ENCODE results near the gene ACOX3. TPM values are rescaled to one million over a fixed set of nuclear protein-coding genes. Genes with fewer than 3 reads are reported as not detected.
A peak's percentile ranks its signal among the peaks of the same experiment; 100 is the strongest.

Gene ACOX3
- total RNA-seq, 2 experiments from 2014 or later, result 13.8 to 15.4 TPM

GRCh38 chr4:8461086-8461485 lies 20.6 kb upstream of the ACOX3 start:
- peaks cover 6% of the 10 kb centered on the region for H3K36me3 Mint-ChIP-seq (ENCODE audit: low read depth)
- no peaks in the 10 kb centered on the region for H3K4me1 Mint-ChIP-seq
- no peak overlapping the region for H3K4me3 Mint-ChIP-seq
- no peak for DNase-seq
- no peaks in the 10 kb centered on the region for H3K9me3 Mint-ChIP-seq
- ChIA-PET POLR2A (no interaction called here), CTCF (interaction anchor here (0.6 kb wide), 1 partner anchor 509 kb away, joined by 4 read pairs; no protein-coding TSS in a partner anchor)
- no peak overlapping the region for H3K27ac Mint-ChIP-seq
- H3K27me3 Mint-ChIP-seq, result no peaks in the 10 kb centered on the region

- POLR2A ChIA-PET, result no interaction called here
Observed at GRCh38 chr4:8459867-8460445, 19.4 kb upstream of the ACOX3 start.

GRCh38 chr4:8457646-8458252 lies 17.2 kb upstream of the ACOX3 start:
- POLR2A ChIA-PET, result no interaction called here
- no peak overlapping the region for H3K27ac Mint-ChIP-seq
- no peaks in the 10 kb centered on the region for H3K9me3 Mint-ChIP-seq

More at GRCh38 chr4:8459867-8460445, 19.4 kb upstream of the ACOX3 start:
- CTCF ChIA-PET, result no interaction called here
- Mint-ChIP-seq H3K4me1 (no peaks in the 10 kb centered on the region), H3K36me3 (ENCODE audit: low read depth) (peaks cover 6% of the 10 kb centered on the region), H3K4me3 (no peak overlapping the region), H3K27ac (no peak overlapping the region), H3K9me3 (no peaks in the 10 kb centered on the region), H3K27me3 (no peaks in the 10 kb centered on the region)
- no peak for DNase-seq

GRCh38 chr4:8453957-8454356 lies 13.4 kb upstream of the ACOX3 start:
- no peak for DNase-seq
- ChIA-PET CTCF (interaction anchor here (1.0 kb wide), 1 partner anchor 187 kb away, joined by 8 read pairs; no protein-coding TSS in a partner anchor), POLR2A (no interaction called here)
- Mint-ChIP-seq H3K27me3 (no peaks in the 10 kb centered on the region), H3K4me3 (no peak overlapping the region), H3K36me3 (ENCODE audit: low read depth) (peaks cover 18% of the 10 kb centered on the region), H3K4me1 (no peaks in the 10 kb centered on the region), H3K9me3 (no peaks in the 10 kb centered on the region), H3K27ac (no peak overlapping the region)

More at GRCh38 chr4:8457646-8458252, 17.2 kb upstream of the ACOX3 start:
- no peak overlapping the region for H3K4me3 Mint-ChIP-seq
- CTCF ChIA-PET, result no interaction called here
- H3K27me3 Mint-ChIP-seq, result no peaks in the 10 kb centered on the region
- DNase-seq, result no peak
- no peaks in the 10 kb centered on the region for H3K4me1 Mint-ChIP-seq
- peaks cover 10% of the 10 kb centered on the region for H3K36me3 Mint-ChIP-seq (ENCODE audit: low read depth)

- CTCF ChIA-PET, result interaction anchor here (1.1 to 1.2 kb wide), 2 partner anchors 9 to 16 kb away, joined by 3 to 4 read pairs; no protein-coding TSS in a partner anchor
- POLR2A ChIA-PET, result no interaction called here
Observed at GRCh38 chr4:8451440-8452182, 11.1 kb upstream of the ACOX3 start.

GRCh38 chr4:8446122-8446521 lies 5.6 kb upstream of the ACOX3 start:
- no peak overlapping the region for H3K27ac Mint-ChIP-seq
- ChIA-PET CTCF (no interaction called here), POLR2A (no interaction called here)
- peaks cover 35% of the 10 kb centered on the region for H3K4me1 Mint-ChIP-seq
- H3K27me3 Mint-ChIP-seq, result no peaks in the 10 kb centered on the region
- H3K4me3 Mint-ChIP-seq, result no peak overlapping the region
- no peaks in the 10 kb centered on the region for H3K9me3 Mint-ChIP-seq
- DNase-seq, result no peak
- H3K36me3 Mint-ChIP-seq (ENCODE audit: low read depth), result peaks cover 4% of the 10 kb centered on the region

More at GRCh38 chr4:8451440-8452182, 11.1 kb upstream of the ACOX3 start:
- Mint-ChIP-seq H3K27me3 (no peaks in the 10 kb centered on the region), H3K27ac (no peak overlapping the region), H3K36me3 (ENCODE audit: low read depth) (peaks cover 16% of the 10 kb centered on the region), H3K4me1 (no peaks in the 10 kb centered on the region), H3K9me3 (no peaks in the 10 kb centered on the region), H3K4me3 (no peak overlapping the region)
- no peak for DNase-seq

- DNase-seq, result no peak
- POLR2A ChIA-PET, result no interaction called here
- peaks cover 9% of the 10 kb centered on the region for H3K36me3 Mint-ChIP-seq (ENCODE audit: low read depth)
- H3K4me3 Mint-ChIP-seq, result no peak overlapping the region
- no peak overlapping the region for H3K27ac Mint-ChIP-seq
- no peaks in the 10 kb centered on the region for H3K27me3 Mint-ChIP-seq
- H3K4me1 Mint-ChIP-seq, result peaks cover 53% of the 10 kb centered on the region
- peaks cover 7% of the 10 kb centered on the region for H3K9me3 Mint-ChIP-seq
- CTCF ChIA-PET, result interaction anchor here (0.6 kb wide), 1 partner anchor 1632 kb away, joined by 3 read pairs; no protein-coding TSS in a partner anchor
Observed at GRCh38 chr4:8443801-8444200, 3.3 kb upstream of the ACOX3 start.

- Mint-ChIP-seq H3K9me3 (peaks cover 7% of the 10 kb centered on the region), H3K4me1 (peaks cover 62% of the 10 kb centered on the region), H3K27me3 (no peaks in the 10 kb centered on the region), H3K36me3 (ENCODE audit: low read depth) (peaks cover 9% of the 10 kb centered on the region), H3K4me3 (peak overlapping the region; percentile 33), H3K27ac (no peak overlapping the region)
- ChIA-PET CTCF (interaction anchor here (1.6 kb wide), 1 partner anchor 9 kb away, joined by 4 read pairs; no protein-coding TSS in a partner anchor), POLR2A (no interaction called here)
- no peak for DNase-seq
Observed at GRCh38 chr4:8442596-8443358, 2.3 kb upstream of the ACOX3 start.

- H3K4me1 Mint-ChIP-seq, result peaks cover 69% of the 10 kb centered on the region
- no peaks in the 10 kb centered on the region for H3K27me3 Mint-ChIP-seq
- H3K36me3 Mint-ChIP-seq (ENCODE audit: low read depth), result peaks cover 12% of the 10 kb centered on the region
- peaks cover 7% of the 10 kb centered on the region for H3K9me3 Mint-ChIP-seq
- H3K27ac Mint-ChIP-seq, result peak overlapping the region; percentile 80
- CTCF ChIA-PET, result interaction anchor here (1.3 kb wide), 2 partner anchors 11 to 15 kb away, joined by 3 read pairs; no protein-coding TSS in a partner anchor
- POLR2A ChIA-PET, result no interaction called here
- DNase-seq, result no peak
- H3K4me3 Mint-ChIP-seq, result peak overlapping the region; percentile 92
Observed at GRCh38 chr4:8441499-8442091, 1.1 kb upstream of the ACOX3 start.

- Mint-ChIP-seq H3K27ac (peak overlapping the region; percentile 96), H3K9me3 (peaks cover 7% of the 10 kb centered on the region), H3K4me1 (peaks cover 78% of the 10 kb centered on the region), H3K36me3 (ENCODE audit: low read depth) (peaks cover 16% of the 10 kb centered on the region), H3K4me3 (peak overlapping the region; percentile 92), H3K27me3 (no peaks in the 10 kb centered on the region)
- POLR2A ChIA-PET, result no interaction called here
- CTCF ChIA-PET, result interaction anchor here (1.4 to 1.8 kb wide), 2 partner anchors 11 to 24 kb away, joined by 3 to 6 read pairs; no protein-coding TSS in a partner anchor
- peak; percentile 30 for DNase-seq
Observed at GRCh38 chr4:8439914-8440491, 520 bp downstream of the ACOX3 start.

- no peak for DNase-seq
- no peaks in the 10 kb centered on the region for H3K27me3 Mint-ChIP-seq
- peak overlapping the region; percentile 0 for H3K27ac Mint-ChIP-seq
- ChIA-PET CTCF (interaction anchor here (1.8 kb wide), 1 partner anchor 10 kb away, joined by 6 read pairs; no protein-coding TSS in a partner anchor), POLR2A (no interaction called here)
- peaks cover 80% of the 10 kb centered on the region for H3K4me1 Mint-ChIP-seq
- peaks cover 16% of the 10 kb centered on the region for H3K36me3 Mint-ChIP-seq (ENCODE audit: low read depth)
- peaks cover 7% of the 10 kb centered on the region for H3K9me3 Mint-ChIP-seq
- H3K4me3 Mint-ChIP-seq, result peak overlapping the region; percentile 92
Observed at GRCh38 chr4:8439168-8439567, 1.4 kb downstream of the ACOX3 start.

GRCh38 chr4:8438743-8439142 lies 1.8 kb downstream of the ACOX3 start:
- H3K27ac Mint-ChIP-seq, result no peak overlapping the region
- H3K4me3 Mint-ChIP-seq, result peak overlapping the region; percentile 92
- no peaks in the 10 kb centered on the region for H3K27me3 Mint-ChIP-seq
- H3K4me1 Mint-ChIP-seq, result peaks cover 78% of the 10 kb centered on the region
- H3K9me3 Mint-ChIP-seq, result peaks cover 7% of the 10 kb centered on the region
- CTCF ChIA-PET, result interaction anchor here (1.8 kb wide), 1 partner anchor 10 kb away, joined by 6 read pairs; no protein-coding TSS in a partner anchor
- H3K36me3 Mint-ChIP-seq (ENCODE audit: low read depth), result peaks cover 16% of the 10 kb centered on the region
- POLR2A ChIA-PET, result no interaction called here
- DNase-seq, result no peak
